ENCODE measurements around the gene TGM4. TPM values are rescaled to one million over a fixed set of nuclear protein-coding genes. Genes with fewer than 3 reads are reported as not detected.

TGM4 gene
- total RNA-seq, 1 experiment from 2014 or later = 0.14 TPM

GRCh38 chr3:44918581-44918980, 44.2 kb downstream of the TGM4 start:
- no peak overlapping the region for H3K4me3 Mint-ChIP-seq (ENCODE audit: low read depth, unreplicated experiment)
- CTCF ChIA-PET = no interaction called here
- H3K27ac Mint-ChIP-seq (ENCODE audit: unreplicated experiment) = no peak overlapping the region
- BruUV-seq (replicated peaks) = no TSS peak
- intact Hi-C loops (cut with micrococcal nuclease; ENCODE audit: unreplicated experiment) = loop anchor here (10.0 kb wide), 1 partner anchor 84 kb away; no protein-coding TSS in a partner anchor
- TF ChIP-seq CTCF (IDR thresholded peaks at IDR 0.05; ENCODE audit: unreplicated experiment) = no peak
- H3K4me1 Mint-ChIP-seq (ENCODE audit: low read depth, unreplicated experiment) = no peaks in the 10 kb centered on the region
- no peak for DNase-seq
- no peaks in the 10 kb centered on the region for H3K27me3 Mint-ChIP-seq (ENCODE audit: unreplicated experiment)
- peaks cover 10% of the 10 kb centered on the region for H3K36me3 Mint-ChIP-seq (ENCODE audit: insufficient read depth, unreplicated experiment)
- no peaks in the 10 kb centered on the region for H3K9me3 Mint-ChIP-seq (ENCODE audit: low read depth, unreplicated experiment)

- Mint-ChIP-seq H3K4me3 (ENCODE audit: low read depth, unreplicated experiment) (no peak overlapping the region), H3K4me1 (ENCODE audit: low read depth, unreplicated experiment) (no peaks in the 10 kb centered on the region), H3K36me3 (ENCODE audit: insufficient read depth, unreplicated experiment) (peaks cover 5% of the 10 kb centered on the region), H3K27ac (ENCODE audit: unreplicated experiment) (no peak overlapping the region), H3K27me3 (ENCODE audit: unreplicated experiment) (no peaks in the 10 kb centered on the region), H3K9me3 (ENCODE audit: low read depth, unreplicated experiment) (no peaks in the 10 kb centered on the region)
- TF ChIP-seq CTCF (IDR thresholded peaks at IDR 0.05; ENCODE audit: unreplicated experiment) = no peak
- no TSS peak for BruUV-seq (replicated peaks)
- no peak for DNase-seq
- CTCF ChIA-PET = no interaction called here
- intact Hi-C loops (cut with micrococcal nuclease; ENCODE audit: unreplicated experiment) = no loop called here
Observed at GRCh38 chr3:44920081-44920480, 45.7 kb downstream of the TGM4 start.

- intact Hi-C loops (cut with micrococcal nuclease; ENCODE audit: unreplicated experiment) = no loop called here
- Mint-ChIP-seq H3K4me3 (ENCODE audit: low read depth, unreplicated experiment) (no peak overlapping the region), H3K27ac (ENCODE audit: unreplicated experiment) (no peak overlapping the region), H3K36me3 (ENCODE audit: insufficient read depth, unreplicated experiment) (peaks cover 12% of the 10 kb centered on the region), H3K9me3 (ENCODE audit: low read depth, unreplicated experiment) (no peaks in the 10 kb centered on the region), H3K4me1 (ENCODE audit: low read depth, unreplicated experiment) (no peaks in the 10 kb centered on the region), H3K27me3 (ENCODE audit: unreplicated experiment) (no peaks in the 10 kb centered on the region)
- BruUV-seq (replicated peaks) = no TSS peak
- TF ChIP-seq CTCF (IDR thresholded peaks at IDR 0.05; ENCODE audit: unreplicated experiment) = no peak
- DNase-seq = no peak
- CTCF ChIA-PET = interaction anchor here (0.7 to 1.3 kb wide), 2 partner anchors 9 to 13 kb away, joined by 3 to 9 read pairs; no protein-coding TSS in a partner anchor
Observed at GRCh38 chr3:44923632-44924456, 49.4 kb downstream of the TGM4 start.

GRCh38 chr3:44924457-44925084, 50.2 kb downstream of the TGM4 start:
- Mint-ChIP-seq H3K9me3 (ENCODE audit: low read depth, unreplicated experiment) (no peaks in the 10 kb centered on the region), H3K4me1 (ENCODE audit: low read depth, unreplicated experiment) (no peaks in the 10 kb centered on the region), H3K36me3 (ENCODE audit: insufficient read depth, unreplicated experiment) (peaks cover 12% of the 10 kb centered on the region), H3K4me3 (ENCODE audit: low read depth, unreplicated experiment) (no peak overlapping the region), H3K27ac (ENCODE audit: unreplicated experiment) (no peak overlapping the region), H3K27me3 (ENCODE audit: unreplicated experiment) (no peaks in the 10 kb centered on the region)
- intact Hi-C loops (cut with micrococcal nuclease; ENCODE audit: unreplicated experiment) = no loop called here
- CTCF ChIA-PET = interaction anchor here (0.7 to 1.3 kb wide), 2 partner anchors 10 to 13 kb away, joined by 3 to 9 read pairs; no protein-coding TSS in a partner anchor
- no TSS peak for BruUV-seq (replicated peaks)
- DNase-seq = no peak
- no peak for TF ChIP-seq CTCF (IDR thresholded peaks at IDR 0.05; ENCODE audit: unreplicated experiment)
